Measurements from ENCODE around the gene ZRANB2.
A peak's percentile ranks its signal among the peaks of the same experiment; 100 is the strongest.

The ZRANB2 gene

GRCh38 chr1:71068325-71069240, 12.3 kb downstream of the ZRANB2 start:
- DNase-seq (ENCODE audit: low read depth) = no peak

- DNase-seq (ENCODE audit: low read depth) = no peak
Measured at GRCh38 chr1:71054791-71055190, 26.0 kb downstream of the ZRANB2 start.

GRCh38 chr1:71054281-71054731, 26.5 kb downstream of the ZRANB2 start:
- no peak for DNase-seq (ENCODE audit: low read depth)

GRCh38 chr1:71053758-71054157, 27.1 kb downstream of the ZRANB2 start:
- no peak for DNase-seq (ENCODE audit: low read depth)

- DNase-seq (ENCODE audit: low read depth) = no peak
Measured at GRCh38 chr1:71053146-71053545, 27.7 kb downstream of the ZRANB2 start.

GRCh38 chr1:71049951-71050598, 30.8 kb downstream of the ZRANB2 start:
- DNase-seq (ENCODE audit: low read depth) = no peak

GRCh38 chr1:71047635-71048607, 32.9 kb downstream of the ZRANB2 start, which contains the start of gene PTGER3:
PTGER3 (minus strand) TSS chr1:71047816; CDS start chr1:71047577, 239 bp downstream.
- DNase-seq (ENCODE audit: low read depth) = peak; percentile 17

GRCh38 chr1:71046891-71047634, 33.8 kb downstream of the ZRANB2 start:
- no peak for DNase-seq (ENCODE audit: low read depth)

GRCh38 chr1:71045463-71046028, 35.3 kb downstream of the ZRANB2 start:
- DNase-seq (ENCODE audit: low read depth) = no peak

- DNase-seq (ENCODE audit: low read depth) = no peak
Measured at GRCh38 chr1:71044833-71045232, 36.0 kb downstream of the ZRANB2 start.

GRCh38 chr1:71043065-71043464, 37.8 kb downstream of the ZRANB2 start:
- no peak for DNase-seq (ENCODE audit: low read depth)

GRCh38 chr1:71041806-71042205, 39.0 kb downstream of the ZRANB2 start:
- no peak for DNase-seq (ENCODE audit: low read depth)

- DNase-seq (ENCODE audit: low read depth) = no peak
Measured at GRCh38 chr1:71039661-71040262, 41.1 kb downstream of the ZRANB2 start.

GRCh38 chr1:71038942-71039341, 41.9 kb downstream of the ZRANB2 start:
- DNase-seq (ENCODE audit: low read depth) = no peak

GRCh38 chr1:71037829-71038620, 42.8 kb downstream of the ZRANB2 start:
- DNase-seq (ENCODE audit: low read depth) = no peak

GRCh38 chr1:71037066-71037465, 43.8 kb downstream of the ZRANB2 start:
- DNase-seq (ENCODE audit: low read depth) = no peak

- no peak for DNase-seq (ENCODE audit: low read depth)
Measured at GRCh38 chr1:71033136-71033535, 47.7 kb downstream of the ZRANB2 start.

GRCh38 chr1:71031426-71031825, 49.4 kb downstream of the ZRANB2 start:
- DNase-seq (ENCODE audit: low read depth) = no peak

GRCh38 chr1:71030026-71030425, 50.8 kb downstream of the ZRANB2 start:
- no peak for DNase-seq (ENCODE audit: low read depth)

GRCh38 chr1:71028981-71029380, 51.9 kb downstream of the ZRANB2 start:
- no peak for DNase-seq (ENCODE audit: low read depth)

All from T follicular helper cell (primary cell).